Measurements from ENCODE around the gene SLC2A8. TPM values are rescaled to one million over a fixed set of nuclear protein-coding genes. Genes with fewer than 3 reads are reported as not detected.
A peak's percentile ranks its signal among the peaks of the same experiment; 100 is the strongest.

The SLC2A8 gene
- total RNA-seq, 1 experiment from 2014 or later = 55.7 TPM

- TF ChIP-seq CTCF (IDR thresholded peaks at IDR 0.05) (no peak), TCF7L2 (IDR thresholded peaks at IDR 0.05; ENCODE audit: low read depth, low read length) (no peak), SIN3A (IDR thresholded peaks at IDR 0.05; ENCODE audit: borderline replicate concordance, insufficient read depth, low read depth, low read length) (no peak), POLR2AphosphoS5 (IDR thresholded peaks at IDR 0.05; ENCODE audit: low read depth, low read length) (no peak)
- TF ChIP-seq, protein P1, sequence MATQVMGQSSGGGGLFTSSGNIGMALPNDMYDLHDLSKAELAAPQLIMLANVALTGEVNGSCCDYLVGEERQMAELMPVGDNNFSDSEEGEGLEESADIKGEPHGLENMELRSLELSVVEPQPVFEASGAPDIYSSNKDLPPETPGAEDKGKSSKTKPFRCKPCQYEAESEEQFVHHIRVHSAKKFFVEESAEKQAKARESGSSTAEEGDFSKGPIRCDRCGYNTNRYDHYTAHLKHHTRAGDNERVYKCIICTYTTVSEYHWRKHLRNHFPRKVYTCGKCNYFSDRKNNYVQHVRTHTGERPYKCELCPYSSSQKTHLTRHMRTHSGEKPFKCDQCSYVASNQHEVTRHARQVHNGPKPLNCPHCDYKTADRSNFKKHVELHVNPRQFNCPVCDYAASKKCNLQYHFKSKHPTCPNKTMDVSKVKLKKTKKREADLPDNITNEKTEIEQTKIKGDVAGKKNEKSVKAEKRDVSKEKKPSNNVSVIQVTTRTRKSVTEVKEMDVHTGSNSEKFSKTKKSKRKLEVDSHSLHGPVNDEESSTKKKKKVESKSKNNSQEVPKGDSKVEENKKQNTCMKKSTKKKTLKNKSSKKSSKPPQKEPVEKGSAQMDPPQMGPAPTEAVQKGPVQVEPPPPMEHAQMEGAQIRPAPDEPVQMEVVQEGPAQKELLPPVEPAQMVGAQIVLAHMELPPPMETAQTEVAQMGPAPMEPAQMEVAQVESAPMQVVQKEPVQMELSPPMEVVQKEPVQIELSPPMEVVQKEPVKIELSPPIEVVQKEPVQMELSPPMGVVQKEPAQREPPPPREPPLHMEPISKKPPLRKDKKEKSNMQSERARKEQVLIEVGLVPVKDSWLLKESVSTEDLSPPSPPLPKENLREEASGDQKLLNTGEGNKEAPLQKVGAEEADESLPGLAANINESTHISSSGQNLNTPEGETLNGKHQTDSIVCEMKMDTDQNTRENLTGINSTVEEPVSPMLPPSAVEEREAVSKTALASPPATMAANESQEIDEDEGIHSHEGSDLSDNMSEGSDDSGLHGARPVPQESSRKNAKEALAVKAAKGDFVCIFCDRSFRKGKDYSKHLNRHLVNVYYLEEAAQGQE (IDR thresholded peaks at IDR 0.05; ENCODE audit: insufficient read depth in 1 of 2, low read depth in 2 of 2, low read length in 1 of 2) = no peak
- Histone ChIP-seq H3K4me3 (ENCODE audit: low read depth in 2 of 2, low read length in 2 of 2) (no peak overlapping the region), H3K9me3 (ENCODE audit: control insufficient read depth, insufficient read depth, low read depth, low read length) (no peaks in the 10 kb centered on the region), H3K27ac (ENCODE audit: low read length) (peak overlapping the region; percentile 93), H3K36me3 (ENCODE audit: control insufficient read depth, insufficient read depth, low read length) (no peaks in the 10 kb centered on the region), H3K4me1 (ENCODE audit: control insufficient read depth, insufficient read depth, low read length) (peaks cover 35% of the 10 kb centered on the region), H3K27me3 (ENCODE audit: control insufficient read depth, insufficient read depth, low read length) (no peaks in the 10 kb centered on the region)
- intact Hi-C loops (cut with micrococcal nuclease; ENCODE audit: unreplicated experiment) (no loop called here), in situ Hi-C loops (cut with HindIII; ENCODE audit: low pct_unique_long_range_greater_than_20kb, low sequenced_read_pairs) (no loop called here)
- CTCF ChIA-PET = no interaction called here
- POLR2A ChIA-PET = no interaction called here
- ATAC-seq = no peak
- no peak for DNase-seq (ENCODE audit: low read depth, low spot score)
- no TSS peak for BruUV-seq (replicated peaks)
Measured at GRCh38 chr9:127389381-127390247, 7.4 kb upstream of the SLC2A8 start.

DNA sequence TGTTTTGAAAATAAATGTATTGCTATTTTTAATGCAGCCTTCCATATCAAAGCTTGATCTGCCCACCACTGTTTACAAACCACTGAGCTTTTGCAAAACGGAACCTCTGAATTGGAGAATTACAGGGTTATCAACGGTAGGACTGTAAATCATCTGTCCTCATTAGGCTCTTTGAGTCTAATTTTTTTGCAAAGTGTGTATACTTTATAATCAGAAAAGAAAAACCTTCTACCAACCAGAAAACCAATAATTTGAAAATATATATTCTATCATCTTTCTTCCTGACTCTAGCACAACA is 6.8 kb upstream of the SLC2A8 start:
- Histone ChIP-seq H3K9me3 (ENCODE audit: control insufficient read depth, insufficient read depth, low read depth, low read length) (no peaks in the 10 kb centered on the region), H3K27ac (ENCODE audit: low read length) (peak overlapping the region; percentile 93), H3K4me1 (ENCODE audit: control insufficient read depth, insufficient read depth, low read length) (peaks cover 35% of the 10 kb centered on the region), H3K4me3 (ENCODE audit: low read depth in 2 of 2, low read length in 2 of 2) (no peak overlapping the region), H3K27me3 (ENCODE audit: control insufficient read depth, insufficient read depth, low read length) (no peaks in the 10 kb centered on the region), H3K36me3 (ENCODE audit: control insufficient read depth, insufficient read depth, low read length) (no peaks in the 10 kb centered on the region)
- intact Hi-C loops (cut with micrococcal nuclease; ENCODE audit: unreplicated experiment) (no loop called here), in situ Hi-C loops (cut with HindIII; ENCODE audit: low pct_unique_long_range_greater_than_20kb, low sequenced_read_pairs) (no loop called here)
- ATAC-seq = no peak
- TF ChIP-seq POLR2AphosphoS5 (IDR thresholded peaks at IDR 0.05; ENCODE audit: low read depth, low read length) (no peak), SIN3A (IDR thresholded peaks at IDR 0.05; ENCODE audit: borderline replicate concordance, insufficient read depth, low read depth, low read length) (no peak), CTCF (IDR thresholded peaks at IDR 0.05) (no peak), TCF7L2 (IDR thresholded peaks at IDR 0.05; ENCODE audit: low read depth, low read length) (no peak)
- TF ChIP-seq, protein P1 (IDR thresholded peaks at IDR 0.05; ENCODE audit: insufficient read depth in 1 of 2, low read depth in 2 of 2, low read length in 1 of 2) = no peak
- DNase-seq (ENCODE audit: low read depth, low spot score) = no peak
- no TSS peak for BruUV-seq (replicated peaks)
- CTCF ChIA-PET = no interaction called here
- POLR2A ChIA-PET = no interaction called here

Data from Panc1 (cell line).